Gastrocnemius medialis (tissue), 4 donors: Measurements from ENCODE around the gene ACO2.

ENCODE experiments used
- POLR2A ChIP-seq, 2 donors: fragments of 450-650 bp; IDR thresholded peaks; one replicate each; pipeline ENCODE4 v1.6.1; 2017; ENCODE audit warnings: antibody characterized with exemption in 2 of 2, mild to moderate bottlenecking in 2 of 2, moderate library complexity in 2 of 2
- TF ChIP-seq, protein P1 (sequence below), 5 experiments: fragments of 450-650 bp in 3 of 5; fragments of 200-600 bp in 2 of 5; sonication (generic) in 2 of 5; IDR thresholded peaks in 4 of 5; conservative IDR thresholded peaks in 1 of 5; 1 replicate in 4 of 5; 2 replicates in 1 of 5; pipeline ENCODE4 v1.5.1; 2016 to 2019; ENCODE audit warnings: antibody characterized with exemption in 5 of 5, mild to moderate bottlenecking in 3 of 5, moderate library complexity in 3 of 5

DNA sequence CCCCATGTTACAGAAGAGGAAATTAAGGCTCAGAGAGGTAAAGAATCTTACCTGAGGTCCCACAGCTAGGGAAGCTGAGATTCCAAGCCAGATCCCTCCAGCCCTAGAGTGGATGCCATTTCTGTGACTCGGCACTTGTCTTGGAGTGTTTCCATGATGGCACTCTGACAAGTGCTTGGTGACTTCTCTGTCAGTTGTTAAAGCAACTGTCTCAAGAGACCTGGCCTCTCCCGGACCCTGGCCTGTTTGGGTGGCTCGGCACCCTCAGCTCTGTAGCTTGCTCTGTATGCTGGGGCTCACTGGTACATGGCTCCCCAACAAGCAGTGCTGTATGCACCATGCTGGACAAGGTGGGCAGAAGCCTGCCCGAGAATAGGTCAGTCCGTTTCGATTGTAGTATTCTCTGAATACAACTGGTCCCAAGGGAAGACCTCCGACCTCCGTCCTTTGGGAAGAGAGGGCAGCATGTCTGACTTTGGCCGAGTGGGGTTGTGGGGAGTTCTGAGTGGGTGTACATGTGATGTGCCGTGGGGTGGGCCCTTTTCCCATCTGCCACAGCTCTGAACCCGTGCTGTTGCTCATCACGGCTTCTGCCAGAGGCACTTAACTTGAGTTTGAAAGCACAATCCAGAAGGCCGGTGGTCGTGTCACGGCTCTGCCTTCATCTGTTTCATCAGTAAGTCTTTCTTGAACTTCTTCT, 12.4 kb downstream of the ACO2 start:
- TF ChIP-seq, protein P1, sequence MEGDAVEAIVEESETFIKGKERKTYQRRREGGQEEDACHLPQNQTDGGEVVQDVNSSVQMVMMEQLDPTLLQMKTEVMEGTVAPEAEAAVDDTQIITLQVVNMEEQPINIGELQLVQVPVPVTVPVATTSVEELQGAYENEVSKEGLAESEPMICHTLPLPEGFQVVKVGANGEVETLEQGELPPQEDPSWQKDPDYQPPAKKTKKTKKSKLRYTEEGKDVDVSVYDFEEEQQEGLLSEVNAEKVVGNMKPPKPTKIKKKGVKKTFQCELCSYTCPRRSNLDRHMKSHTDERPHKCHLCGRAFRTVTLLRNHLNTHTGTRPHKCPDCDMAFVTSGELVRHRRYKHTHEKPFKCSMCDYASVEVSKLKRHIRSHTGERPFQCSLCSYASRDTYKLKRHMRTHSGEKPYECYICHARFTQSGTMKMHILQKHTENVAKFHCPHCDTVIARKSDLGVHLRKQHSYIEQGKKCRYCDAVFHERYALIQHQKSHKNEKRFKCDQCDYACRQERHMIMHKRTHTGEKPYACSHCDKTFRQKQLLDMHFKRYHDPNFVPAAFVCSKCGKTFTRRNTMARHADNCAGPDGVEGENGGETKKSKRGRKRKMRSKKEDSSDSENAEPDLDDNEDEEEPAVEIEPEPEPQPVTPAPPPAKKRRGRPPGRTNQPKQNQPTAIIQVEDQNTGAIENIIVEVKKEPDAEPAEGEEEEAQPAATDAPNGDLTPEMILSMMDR (IDR thresholded peaks at IDR 0.05 in 4 of 5, conservative IDR thresholded peaks at IDR 0.05 in 1 of 5): no peak
- TF ChIP-seq POLR2A (IDR thresholded peaks at IDR 0.05): peak in 1 of 2 donors; percentile 24
